T-helper 1 cell treated with Interleukin-12 subunit alpha and Interleukin-12 subunit beta and Interleukin-4 antibody, amounts not matched to agents 30 ng/mL and 1 ng/mL, for 36 hours (primary cell): ENCODE measurements around the gene CFAP410. TPM values are rescaled to one million over a fixed set of nuclear protein-coding genes. Genes with fewer than 3 reads are reported as not detected.
"Not testable (repeated sequence)": the region's sequence is repeated elsewhere in the genome, so short reads cannot be mapped to it uniquely, and the experiment has no call there.

Experiments
- intact Hi-C: fragments of 100-400 bp; cut with micrococcal nuclease; formaldehyde crosslinking; loops from one replicate; pipeline ENCODE4 v1.15.1; 2024
- total RNA-seq: library from RNA; stranded (reverse); gene quantifications from 2 replicates; pipeline ENCODE4 v1.2.3, GENCODE V29; 2022

The CFAP410 gene
- total RNA-seq, 1 donor from 2014 or later, result 17.8 TPM

- intact Hi-C loops, result no loop called here
These were observed 49.7 kb downstream of the CFAP410 start for GRCh38 chr21:44289381-44290010.

GRCh38 chr21:44288251-44289110 is 50.7 kb downstream of the CFAP410 start:
- intact Hi-C loops, result no loop called here

GRCh38 chr21:44286716-44287632 is 52.2 kb downstream of the CFAP410 start:
- intact Hi-C loops, result no loop called here

GRCh38 chr21:44286086-44286715 is 53.0 kb downstream of the CFAP410 start:
- intact Hi-C loops, result no loop called here

- intact Hi-C loops, result no loop called here
These were observed 53.8 kb downstream of the CFAP410 start, which contains the start of gene AIRE for GRCh38 chr21:44285138-44285992. Gene AIRE, plus strand, starts transcription at chr21:44285876. Its CDS starts 131 bp downstream, at chr21:44286007.

GRCh38 chr21:44283948-44284347 is 55.2 kb downstream of the CFAP410 start:
- intact Hi-C loops, result no loop called here

- intact Hi-C loops, result not testable (repeated sequence)
These were observed 55.9 kb downstream of the CFAP410 start for GRCh38 chr21:44283211-44283785.

- intact Hi-C loops, result no loop called here
These were observed 56.8 kb downstream of the CFAP410 start for GRCh38 chr21:44282370-44282769.

- intact Hi-C loops, result no loop called here
These were observed 57.4 kb downstream of the CFAP410 start for GRCh38 chr21:44281801-44282200.

- intact Hi-C loops, result no loop called here
These were observed 59.6 kb downstream of the CFAP410 start for GRCh38 chr21:44279354-44280260.

Other genes with a start within 250 kb of the CFAP410 start
- gene PWP2, start 232.0 kb downstream of the CFAP410 start, total RNA-seq, result 7.1 and 10.8 TPM in 2 replicates
- gene GATD3, start 205.7 kb downstream of the CFAP410 start, total RNA-seq, result 10.8 and 11.5 TPM in 2 replicates
- gene ICOSLG, start 98.4 kb downstream of the CFAP410 start, total RNA-seq, result 12.3 and 13.0 TPM in 2 replicates
- not detected in 2 replicates for gene DNMT3L, start 77.5 kb downstream of the CFAP410 start, total RNA-seq
- gene AIRE, start 53.5 kb downstream of the CFAP410 start, total RNA-seq, result 2.0 and 2.8 TPM in 2 replicates
- 160 and 164 TPM in 2 replicates for gene PFKL, start 39.3 kb downstream of the CFAP410 start, total RNA-seq
- 35.2 and 35.6 TPM in 2 replicates for gene TRPM2, start 14.2 kb upstream of the CFAP410 start, total RNA-seq
- 2.7 and 2.9 TPM in 2 replicates for gene LRRC3, start 116.1 kb upstream of the CFAP410 start, total RNA-seq
- not detected in 2 replicates for gene KRTAP10-1, start 200.8 kb upstream of the CFAP410 start, total RNA-seq
- not detected in 2 replicates for gene KRTAP10-2, start 212.1 kb upstream of the CFAP410 start, total RNA-seq
- not detected in 2 replicates for gene KRTAP10-3, start 219.4 kb upstream of the CFAP410 start, total RNA-seq
- not detected in 2 replicates for gene KRTAP10-4, start 234.3 kb upstream of the CFAP410 start, total RNA-seq
- not detected in 2 replicates for gene KRTAP10-5, start 241.2 kb upstream of the CFAP410 start, total RNA-seq